ENCODE results near the gene LGI4. TPM values are rescaled to one million over a fixed set of nuclear protein-coding genes. Genes with fewer than 3 reads are reported as not detected.

LGI4 gene
- total RNA-seq, 1 donor, result 0.31 TPM

DNA sequence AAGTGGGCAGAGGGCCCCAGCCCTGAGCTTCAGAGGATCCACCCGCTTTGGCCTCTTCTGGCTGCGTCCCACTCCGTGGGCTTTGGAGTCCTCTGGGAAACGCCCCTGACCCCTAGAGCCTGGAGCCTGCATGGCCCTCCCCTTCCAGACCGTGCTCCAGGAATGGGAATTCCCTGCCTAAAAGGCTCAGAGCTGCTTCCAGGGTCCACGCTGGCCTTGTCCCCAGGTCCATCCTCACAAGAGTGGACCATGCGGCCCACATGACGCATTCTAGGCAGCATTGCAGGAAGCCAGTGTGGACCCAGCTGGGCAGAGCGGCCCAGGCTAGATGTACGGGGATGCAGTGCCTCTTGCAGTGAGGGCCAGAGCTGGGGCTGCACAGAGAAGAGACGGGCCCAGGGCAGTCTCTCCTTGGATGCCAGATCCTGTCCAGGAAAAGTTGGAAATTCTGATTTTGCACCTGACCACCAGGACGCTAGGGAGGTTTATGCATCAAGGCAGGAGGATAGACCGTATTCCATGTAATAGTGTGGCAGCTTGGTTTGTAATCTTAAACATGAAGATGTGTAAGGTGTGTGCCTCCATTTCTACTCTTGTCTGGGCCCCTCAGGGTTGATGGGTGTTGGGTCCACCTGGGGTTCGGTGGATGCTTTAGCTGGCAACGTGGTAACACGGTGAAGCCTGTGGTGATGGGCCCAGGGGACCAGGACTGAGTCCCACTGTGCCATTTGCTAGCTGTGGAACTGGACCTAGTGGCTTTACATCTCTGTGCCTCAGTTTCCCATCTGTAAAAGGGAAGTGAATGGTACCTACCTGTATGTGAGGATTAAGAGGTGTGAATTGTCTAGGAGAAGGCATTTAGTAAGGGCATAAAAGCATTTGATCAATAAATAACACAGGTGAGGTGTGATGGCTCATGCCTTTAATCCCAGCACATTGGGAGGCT is 34.0 kb downstream of the LGI4 start:
- H3K4me1 ChIP-seq (ENCODE audit: insufficient read depth, low read length), result no peaks in the 10 kb centered on the region

GRCh38 chr19:35099897-35100275 is 35.0 kb downstream of the LGI4 start:
- Histone ChIP-seq H3K9me3 (ENCODE audit: low read depth, low read length) (no peaks in the 10 kb centered on the region), H3K27me3 (ENCODE audit: insufficient read depth, low read length) (no peaks in the 10 kb centered on the region), H3K4me3 (ENCODE audit: low read length) (no peak overlapping the region), H3K4me1 (ENCODE audit: insufficient read depth, low read length) (no peaks in the 10 kb centered on the region)

More for the DNA sequence above, 34.0 kb downstream of the LGI4 start:
- Histone ChIP-seq H3K9me3 (ENCODE audit: low read depth, low read length) (no peaks in the 10 kb centered on the region), H3K27me3 (ENCODE audit: insufficient read depth, low read length) (no peaks in the 10 kb centered on the region), H3K4me3 (ENCODE audit: low read length) (no peak overlapping the region)

DNA sequence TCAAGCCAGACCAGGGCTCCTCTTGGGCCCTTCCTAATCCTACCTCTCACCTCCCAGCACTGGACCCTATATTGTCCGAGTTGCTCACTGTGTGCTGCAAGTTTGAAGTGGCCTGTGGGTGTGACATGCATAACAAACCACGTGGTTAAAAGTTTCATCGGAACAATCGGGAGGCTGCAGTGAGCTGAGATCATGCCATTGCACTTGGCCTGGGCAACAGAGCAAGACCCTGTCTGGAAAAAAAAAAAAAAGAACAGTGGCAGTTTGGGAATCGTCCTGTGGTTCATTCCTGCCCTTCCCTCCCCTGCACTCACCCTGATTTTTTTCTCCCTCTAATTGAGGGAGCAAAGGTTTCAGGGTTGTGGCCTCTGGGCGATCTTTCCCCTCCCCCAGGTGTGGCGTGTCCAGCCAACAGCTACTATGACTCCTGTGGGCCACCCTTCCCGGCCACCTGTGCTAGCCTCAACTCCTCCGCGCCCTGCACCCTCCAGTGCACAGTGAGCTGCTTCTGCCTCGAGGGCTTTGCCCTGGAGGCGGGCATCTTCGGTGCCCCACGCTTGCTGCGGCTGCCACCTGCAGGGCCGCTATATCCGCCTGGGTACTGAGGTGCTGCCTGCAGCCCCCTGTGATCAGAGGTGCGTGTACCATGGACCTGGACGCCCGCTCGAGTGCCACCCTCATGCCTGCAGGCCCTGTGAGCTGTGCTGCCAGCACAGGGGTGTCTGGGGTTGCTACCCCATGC is 35.5 kb downstream of the LGI4 start:
- no peaks in the 10 kb centered on the region for H3K9me3 ChIP-seq (ENCODE audit: low read depth, low read length)
- H3K4me1 ChIP-seq (ENCODE audit: insufficient read depth, low read length), result no peaks in the 10 kb centered on the region
- no peak overlapping the region for H3K4me3 ChIP-seq (ENCODE audit: low read length)
- H3K27me3 ChIP-seq (ENCODE audit: insufficient read depth, low read length), result no peaks in the 10 kb centered on the region

GRCh38 chr19:35098413-35099049 is 36.3 kb downstream of the LGI4 start:
- H3K4me3 ChIP-seq (ENCODE audit: low read length), result no peak overlapping the region
- H3K9me3 ChIP-seq (ENCODE audit: low read depth, low read length), result no peaks in the 10 kb centered on the region
- no peaks in the 10 kb centered on the region for H3K4me1 ChIP-seq (ENCODE audit: insufficient read depth, low read length)
- H3K27me3 ChIP-seq (ENCODE audit: insufficient read depth, low read length), result no peaks in the 10 kb centered on the region

GRCh38 chr19:35095667-35096368 is 39.0 kb downstream of the LGI4 start:
- Histone ChIP-seq H3K27me3 (ENCODE audit: insufficient read depth, low read length) (peaks cover under 1% of the 10 kb centered on the region), H3K9me3 (ENCODE audit: low read depth, low read length) (no peaks in the 10 kb centered on the region), H3K4me3 (ENCODE audit: low read length) (no peak overlapping the region), H3K4me1 (ENCODE audit: insufficient read depth, low read length) (peaks cover 2% of the 10 kb centered on the region)

- Histone ChIP-seq H3K27me3 (ENCODE audit: insufficient read depth, low read length) (peaks cover 3% of the 10 kb centered on the region), H3K9me3 (ENCODE audit: low read depth, low read length) (no peaks in the 10 kb centered on the region), H3K4me1 (ENCODE audit: insufficient read depth, low read length) (peaks cover 10% of the 10 kb centered on the region), H3K4me3 (ENCODE audit: low read length) (no peak overlapping the region)
These were observed 40.2 kb downstream of the LGI4 start for GRCh38 chr19:35094656-35095055.

- Histone ChIP-seq H3K9me3 (ENCODE audit: low read depth, low read length) (no peaks in the 10 kb centered on the region), H3K4me1 (ENCODE audit: insufficient read depth, low read length) (peaks cover 10% of the 10 kb centered on the region), H3K27me3 (ENCODE audit: insufficient read depth, low read length) (peaks cover 3% of the 10 kb centered on the region), H3K4me3 (ENCODE audit: low read length) (no peak overlapping the region)
These were observed 40.8 kb downstream of the LGI4 start for GRCh38 chr19:35093941-35094647.

GRCh38 chr19:35093430-35093829 is 41.4 kb downstream of the LGI4 start:
- Histone ChIP-seq H3K27me3 (ENCODE audit: insufficient read depth, low read length) (peaks cover 3% of the 10 kb centered on the region), H3K4me3 (ENCODE audit: low read length) (no peak overlapping the region), H3K4me1 (ENCODE audit: insufficient read depth, low read length) (peaks cover 10% of the 10 kb centered on the region), H3K9me3 (ENCODE audit: low read depth, low read length) (no peaks in the 10 kb centered on the region)

DNA sequence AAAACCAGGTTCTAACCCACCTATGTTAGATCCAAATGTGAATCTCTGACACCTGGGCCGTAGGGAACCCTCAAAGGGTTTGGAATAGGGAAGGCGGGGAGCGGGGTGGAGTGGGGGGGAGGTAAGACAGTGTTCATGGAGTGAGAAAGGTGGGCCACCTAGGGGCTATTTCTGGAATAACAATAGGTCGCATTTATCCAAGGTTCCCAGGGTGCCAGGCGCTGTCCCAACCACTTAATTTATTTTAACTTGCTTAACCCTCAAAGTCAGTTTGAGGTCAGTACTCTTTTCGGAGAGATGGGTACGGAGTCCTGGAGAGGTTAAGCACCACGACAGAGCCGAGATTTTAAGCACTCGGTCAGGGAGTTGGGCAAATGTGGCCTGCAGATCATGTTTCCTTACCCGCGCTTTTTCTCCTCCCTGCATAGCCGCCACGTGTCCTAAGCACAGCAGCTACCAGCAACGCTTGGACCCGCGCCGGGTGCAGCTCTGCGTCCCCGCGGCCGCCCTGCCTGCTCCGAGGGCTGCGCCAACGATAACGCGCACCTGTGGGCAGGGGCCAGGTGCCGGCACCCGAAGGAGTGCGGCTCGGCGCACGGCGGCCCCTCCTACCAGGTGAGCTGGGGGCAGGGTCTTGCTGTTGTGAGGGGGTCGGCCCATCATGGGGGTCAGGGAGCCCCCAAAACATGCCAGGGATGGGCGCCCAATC is 44.2 kb downstream of the LGI4 start:
- Histone ChIP-seq H3K4me3 (ENCODE audit: low read length) (no peak overlapping the region), H3K4me1 (ENCODE audit: insufficient read depth, low read length) (peaks cover 23% of the 10 kb centered on the region), H3K9me3 (ENCODE audit: low read depth, low read length) (no peaks in the 10 kb centered on the region), H3K27me3 (ENCODE audit: insufficient read depth, low read length) (peaks cover 3% of the 10 kb centered on the region)

DNA sequence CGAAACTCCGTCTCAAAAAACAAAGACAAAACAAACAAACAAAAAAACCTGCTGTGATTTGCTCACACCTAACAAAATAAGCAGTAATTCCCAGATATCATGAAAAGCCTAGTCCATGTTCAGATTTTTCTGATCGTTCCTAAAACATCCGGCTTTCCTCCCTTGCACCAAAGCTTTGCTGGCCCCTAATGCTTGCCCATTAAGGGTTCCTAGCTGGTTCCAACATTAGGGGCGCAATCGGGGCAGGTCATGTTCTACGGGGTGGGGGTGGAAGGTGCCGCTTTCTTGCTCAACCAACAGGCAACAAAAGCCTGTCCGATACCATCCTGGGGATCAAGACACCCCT is 44.7 kb downstream of the LGI4 start:
- Histone ChIP-seq H3K4me1 (ENCODE audit: insufficient read depth, low read length) (peaks cover 28% of the 10 kb centered on the region), H3K27me3 (ENCODE audit: insufficient read depth, low read length) (peaks cover 3% of the 10 kb centered on the region), H3K9me3 (ENCODE audit: low read depth, low read length) (no peaks in the 10 kb centered on the region), H3K4me3 (ENCODE audit: low read length) (no peak overlapping the region)

- H3K27me3 ChIP-seq (ENCODE audit: insufficient read depth, low read length), result peaks cover 3% of the 10 kb centered on the region
- no peaks in the 10 kb centered on the region for H3K9me3 ChIP-seq (ENCODE audit: low read depth, low read length)
- peaks cover 30% of the 10 kb centered on the region for H3K4me1 ChIP-seq (ENCODE audit: insufficient read depth, low read length)
- H3K4me3 ChIP-seq (ENCODE audit: low read length), result no peak overlapping the region
These were observed 45.3 kb downstream of the LGI4 start for GRCh38 chr19:35089554-35089953.

DNA sequence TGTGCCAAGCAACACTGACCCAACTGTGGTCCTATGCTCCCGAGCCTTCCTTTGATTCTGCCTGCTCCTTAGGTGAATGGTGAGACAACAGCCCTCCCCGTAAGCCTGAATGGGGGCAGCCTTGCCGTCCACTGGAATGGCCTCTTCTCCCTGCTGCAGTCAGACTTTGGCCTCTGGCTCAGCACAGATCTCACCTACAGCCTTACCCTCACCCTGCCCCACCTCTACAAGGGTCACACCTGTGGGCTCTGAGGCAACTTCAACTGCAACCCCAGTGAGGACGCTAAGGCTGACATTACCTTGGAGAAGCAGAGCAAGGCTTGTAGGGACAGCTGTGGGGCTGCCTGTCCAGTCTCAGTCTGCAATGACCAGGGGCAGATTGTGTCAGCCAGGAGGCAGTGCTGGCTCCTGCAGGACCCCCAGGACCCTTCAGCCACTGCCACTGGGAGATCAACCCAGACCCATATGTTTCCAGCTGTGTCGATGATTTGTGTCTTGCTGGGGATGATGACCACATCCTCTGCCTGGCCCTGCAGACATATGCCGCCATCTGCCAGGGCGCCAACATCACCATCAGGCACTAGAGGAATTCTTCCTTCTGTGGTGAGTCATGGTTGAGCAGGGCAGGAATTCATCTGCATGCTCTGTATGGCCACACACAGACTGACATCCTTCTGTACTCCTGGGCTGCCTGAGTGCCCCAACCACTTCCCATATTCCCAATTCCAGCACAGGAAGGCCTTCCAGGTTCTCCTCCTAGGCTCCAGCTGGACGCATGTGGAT is 46.5 kb downstream of the LGI4 start:
- Histone ChIP-seq H3K27me3 (ENCODE audit: insufficient read depth, low read length) (peaks cover 3% of the 10 kb centered on the region), H3K4me1 (ENCODE audit: insufficient read depth, low read length) (peaks cover 38% of the 10 kb centered on the region), H3K9me3 (ENCODE audit: low read depth, low read length) (no peaks in the 10 kb centered on the region), H3K4me3 (ENCODE audit: low read length) (no peak overlapping the region)

- peaks cover 3% of the 10 kb centered on the region for H3K27me3 ChIP-seq (ENCODE audit: insufficient read depth, low read length)
- no peaks in the 10 kb centered on the region for H3K9me3 ChIP-seq (ENCODE audit: low read depth, low read length)
- peaks cover 42% of the 10 kb centered on the region for H3K4me1 ChIP-seq (ENCODE audit: insufficient read depth, low read length)
- no peak overlapping the region for H3K4me3 ChIP-seq (ENCODE audit: low read length)
These were observed 47.5 kb downstream of the LGI4 start for GRCh38 chr19:35087393-35087792.
